PC-9 (cell line): ENCODE measurements around the gene ISG15.

Source experiments
- CTCF ChIP-seq: fragments of 200-600 bp; sonication (generic); conservative IDR thresholded peaks from 2 replicates; pipeline ENCODE4 v1.6.1; 2017; ENCODE audit warnings: mixed run types, antibody characterized with exemption, mild to moderate bottlenecking, moderate library complexity
- EZH2 ChIP-seq: fragments of 200-600 bp; sonication (generic); IDR thresholded peaks from 2 replicates; pipeline ENCODE4 v1.8.0; 2017; ENCODE audit warnings: antibody characterized with exemption, low read depth

GRCh38 chr1:975365-975764 is 37.9 kb upstream of the ISG15 start:
- TF ChIP-seq CTCF (no peak), EZH2 (no peak)
